NCI-H2196 treated with DMSO at 0.1 percent for 48 hours (cell line): ENCODE results near the gene HIF1A.
"Not testable (repeated sequence)": the region's sequence is repeated elsewhere in the genome, so short reads cannot be mapped to it uniquely, and the experiment has no call there.

ENCODE experiments used
- DNase-seq: peaks from one replicate; lab custom pipeline; 2025; ENCODE audit not compliant: unreplicated experiment; lab: John Stamatoyannopoulos, UW

Gene HIF1A

DNA sequence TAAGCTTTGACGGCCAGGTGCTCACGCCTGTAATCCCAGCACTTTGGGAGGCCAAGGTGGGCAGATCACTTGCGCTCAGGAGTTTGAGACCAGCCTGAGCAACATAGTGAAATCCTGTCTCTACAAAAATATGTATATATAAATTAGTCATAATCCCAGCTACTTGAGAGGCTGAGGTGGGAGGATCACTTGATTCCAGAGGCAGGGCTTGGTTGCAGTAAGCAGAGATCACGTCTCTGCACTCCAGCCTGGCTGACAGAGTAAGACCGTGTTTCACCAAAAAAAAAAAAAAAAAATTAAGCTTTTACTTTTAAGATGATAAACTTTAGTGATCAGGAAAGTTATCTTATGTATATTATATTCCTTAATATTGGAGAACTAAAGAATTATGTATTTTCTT, 48.9 kb downstream of the HIF1A start:
- no peak for DNase-seq

- not testable (repeated sequence) for DNase-seq
Measured at GRCh38 chr14:61746346-61746745, 51.0 kb downstream of the HIF1A start.

DNA sequence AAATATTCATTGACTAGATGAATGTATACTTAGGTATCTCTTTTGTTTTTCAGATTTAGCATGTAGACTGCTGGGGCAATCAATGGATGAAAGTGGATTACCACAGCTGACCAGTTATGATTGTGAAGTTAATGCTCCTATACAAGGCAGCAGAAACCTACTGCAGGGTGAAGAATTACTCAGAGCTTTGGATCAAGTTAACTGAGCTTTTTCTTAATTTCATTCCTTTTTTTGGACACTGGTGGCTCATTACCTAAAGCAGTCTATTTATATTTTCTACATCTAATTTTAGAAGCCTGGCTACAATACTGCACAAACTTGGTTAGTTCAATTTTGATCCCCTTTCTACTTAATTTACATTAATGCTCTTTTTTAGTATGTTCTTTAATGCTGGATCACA, 51.6 kb downstream of the HIF1A start:
- DNase-seq: no peak

DNA sequence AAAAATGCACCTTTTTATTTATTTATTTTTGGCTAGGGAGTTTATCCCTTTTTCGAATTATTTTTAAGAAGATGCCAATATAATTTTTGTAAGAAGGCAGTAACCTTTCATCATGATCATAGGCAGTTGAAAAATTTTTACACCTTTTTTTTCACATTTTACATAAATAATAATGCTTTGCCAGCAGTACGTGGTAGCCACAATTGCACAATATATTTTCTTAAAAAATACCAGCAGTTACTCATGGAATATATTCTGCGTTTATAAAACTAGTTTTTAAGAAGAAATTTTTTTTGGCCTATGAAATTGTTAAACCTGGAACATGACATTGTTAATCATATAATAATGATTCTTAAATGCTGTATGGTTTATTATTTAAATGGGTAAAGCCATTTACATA, 52.0 kb downstream of the HIF1A start:
- no peak for DNase-seq

DNA sequence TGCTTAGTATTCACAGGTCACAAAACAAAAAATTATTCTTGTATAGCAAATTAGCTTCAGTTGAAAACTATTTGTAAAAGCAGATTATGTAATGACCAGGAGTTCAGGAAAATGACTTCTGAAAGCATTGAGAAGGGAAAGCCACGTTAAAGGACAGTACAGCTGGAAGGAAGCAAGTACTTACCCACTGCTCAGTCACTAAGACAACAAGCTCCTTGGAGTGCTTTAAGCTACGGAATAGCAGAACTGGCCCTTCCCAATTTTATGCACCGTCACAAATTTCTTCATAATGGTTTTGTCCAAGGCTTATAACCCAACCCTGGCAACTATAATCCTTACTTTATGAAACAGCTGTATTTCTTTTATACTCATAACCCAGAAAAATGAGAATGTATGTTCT, 54.0 kb downstream of the HIF1A start:
- DNase-seq: no peak

DNA sequence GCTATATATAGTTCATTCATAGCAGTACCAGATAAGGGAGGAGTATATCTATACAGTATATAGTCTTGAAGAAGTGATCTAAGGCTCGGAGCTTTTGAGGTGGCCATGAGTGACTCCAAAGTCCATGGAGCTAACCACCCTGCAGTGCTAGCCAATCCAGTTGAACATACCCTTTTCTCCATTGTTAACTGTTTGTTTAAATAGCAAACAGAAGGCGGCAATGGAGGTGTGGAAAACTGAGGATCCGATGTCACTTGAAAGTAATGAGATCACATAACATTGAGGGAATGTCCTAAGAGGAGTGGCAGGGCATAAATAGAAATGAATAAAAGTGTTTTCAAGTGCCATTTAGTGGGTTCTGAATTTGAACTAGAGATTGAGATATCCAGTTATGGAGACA, 54.6 kb downstream of the HIF1A start:
- peak; percentile 44 for DNase-seq

GRCh38 chr14:61750708-61751474, 55.6 kb downstream of the HIF1A start:
- DNase-seq: no peak

DNA sequence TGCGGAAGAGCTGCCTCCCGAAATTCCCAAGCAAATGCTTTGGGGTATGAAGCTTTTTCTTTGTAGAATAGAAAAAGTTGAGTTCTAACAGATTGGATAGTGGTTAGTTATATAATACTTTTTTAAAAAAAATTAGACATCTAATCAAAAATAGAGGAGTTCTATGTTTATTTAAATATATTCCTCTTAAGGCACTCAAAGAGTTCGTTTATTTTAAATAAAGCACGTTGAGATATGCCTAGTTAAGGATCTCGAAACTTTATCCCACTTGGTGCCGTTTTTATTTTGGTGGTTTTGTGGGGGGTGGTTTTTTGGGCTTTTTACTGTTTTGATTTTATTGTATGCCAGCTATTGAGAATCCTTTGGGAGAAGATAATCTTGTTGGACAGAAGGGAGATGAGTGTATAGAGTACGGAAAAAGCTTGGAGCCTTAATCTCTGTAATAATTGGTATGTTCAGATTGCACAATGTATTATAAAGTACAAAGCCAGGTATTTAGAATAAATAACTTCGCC, 56.2 kb downstream of the HIF1A start:
- DNase-seq: no peak

DNA sequence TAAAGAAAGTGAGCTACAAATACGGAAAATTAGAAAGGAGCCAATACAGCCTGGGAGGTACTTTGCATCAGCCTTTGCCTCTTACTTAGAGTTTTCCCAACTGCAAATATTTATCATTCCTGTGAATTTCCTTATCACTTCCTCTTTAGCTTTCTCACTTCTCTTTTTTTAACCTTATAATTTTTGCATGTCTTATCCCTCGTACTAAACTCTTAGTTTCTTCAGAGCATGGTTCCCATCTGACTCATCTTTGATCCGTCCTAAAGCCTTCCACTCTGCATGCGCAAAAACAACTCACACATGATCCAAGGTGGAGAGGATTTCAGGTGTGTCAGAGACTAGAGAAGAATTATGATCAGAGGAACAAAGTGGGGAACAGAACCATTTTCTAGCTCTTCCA, 57.3 kb downstream of the HIF1A start:
- no peak for DNase-seq

GRCh38 chr14:61753631-61754030, 58.3 kb downstream of the HIF1A start:
- no peak for DNase-seq

- DNase-seq: no peak
Measured at GRCh38 chr14:61754627-61755381, 59.5 kb downstream of the HIF1A start.

DNA sequence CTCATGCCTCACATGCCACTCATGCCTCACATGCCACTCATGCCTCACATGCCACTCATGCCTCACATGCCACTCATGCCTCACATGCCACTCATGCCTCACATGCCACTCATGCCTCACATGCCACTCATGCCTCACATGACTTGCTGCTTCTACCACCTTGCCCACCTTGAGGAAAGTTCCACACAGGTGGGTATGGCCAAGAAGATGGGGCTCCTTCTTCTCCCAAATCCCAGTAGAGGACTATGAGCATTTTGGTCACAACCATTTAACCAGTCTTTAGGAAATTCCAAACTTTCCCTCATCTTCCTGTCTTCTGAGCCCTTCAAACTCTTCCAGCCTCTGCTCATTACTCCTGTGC, 60.0 kb downstream of the HIF1A start:
- DNase-seq: not testable (repeated sequence)

- no peak for DNase-seq
Measured at GRCh38 chr14:61756135-61756534, 60.8 kb downstream of the HIF1A start.

DNA sequence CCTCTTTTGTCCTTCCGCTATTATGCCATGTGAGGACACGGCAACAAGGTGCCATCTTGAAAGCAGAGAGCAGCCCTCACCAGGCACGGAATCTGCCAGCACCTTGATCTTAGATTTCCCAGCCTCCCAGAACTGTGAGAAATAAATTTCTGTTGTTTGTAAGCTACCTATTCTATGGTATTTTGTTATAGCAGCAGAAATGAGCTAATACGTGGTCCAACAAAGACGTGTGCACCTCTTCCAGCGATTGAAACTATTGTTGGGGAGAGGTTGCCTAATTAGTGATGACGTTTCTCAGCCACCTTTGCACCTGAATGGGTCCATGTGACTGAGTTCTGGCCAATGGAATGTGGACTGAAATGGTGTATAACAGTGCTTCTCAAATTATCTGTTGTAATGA, 64.6 kb downstream of the HIF1A start:
- DNase-seq: no peak

- no peak for DNase-seq
Measured at GRCh38 chr14:61761557-61761956, 66.2 kb downstream of the HIF1A start.

GRCh38 chr14:61761959-61762786, 66.9 kb downstream of the HIF1A start, which contains the start of gene SNAPC1:
SNAPC1 (plus strand) TSS chr14:61762420; CDS start chr14:61762461, 41 bp downstream.
- DNase-seq: peak; percentile 96

- no peak for DNase-seq
Measured at GRCh38 chr14:61764342-61765122, 69.2 kb downstream of the HIF1A start.

DNA sequence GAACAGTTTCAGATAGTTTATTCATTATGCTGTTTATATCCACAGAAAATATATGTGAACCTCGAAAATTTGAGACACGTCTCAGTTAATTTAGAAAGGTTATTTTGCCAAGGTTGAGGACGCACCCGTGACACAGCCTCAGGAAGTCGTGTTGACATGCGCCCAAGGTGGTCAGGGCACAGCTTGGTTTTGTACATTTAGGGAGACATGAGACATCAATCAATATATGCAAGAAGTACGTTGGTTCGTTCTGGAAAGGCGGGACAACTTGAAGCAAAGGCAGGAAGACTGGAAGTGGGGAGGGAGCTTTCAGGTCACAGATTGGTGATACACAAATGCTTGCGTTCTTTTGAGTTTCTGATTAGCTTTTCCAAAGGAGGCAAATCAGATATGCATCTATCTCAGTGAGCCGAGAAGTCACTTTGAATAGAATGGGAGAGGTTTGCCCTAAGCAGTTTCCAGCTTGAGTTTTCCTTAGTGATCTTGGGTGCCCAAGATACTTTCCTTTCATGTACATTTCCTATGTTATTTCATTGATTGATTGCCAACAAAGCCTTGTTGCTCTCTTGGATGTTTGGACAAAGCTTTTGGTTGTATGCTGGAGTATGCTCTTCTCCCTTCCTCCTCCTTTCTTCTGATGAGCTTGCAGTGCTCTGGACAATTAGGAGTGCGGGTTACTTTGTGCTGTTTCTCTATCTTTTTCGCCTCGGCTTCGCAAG, 70.1 kb downstream of the HIF1A start:
- no peak for DNase-seq

GRCh38 chr14:61766151-61766550, 70.8 kb downstream of the HIF1A start:
- no peak for DNase-seq

GRCh38 chr14:61768240-61768639, 72.9 kb downstream of the HIF1A start:
- DNase-seq: no peak
